WERI-Rb-1 (cell line): ENCODE results near the gene UBE2L3.
A peak's percentile ranks its signal among the peaks of the same experiment; 100 is the strongest.

Source experiments
- DNase-seq: peaks from one replicate; pipeline ENCODE4 v3.0.0-alpha.2; 2020
- H3K27ac ChIP-seq: fragments of 250-450 bp; sonication (Bioruptor Pico); 2 replicates; pipeline ENCODE4 v1.5.1; 2020; ENCODE audit warnings: mild to moderate bottlenecking, moderate library complexity
- H3K27me3 ChIP-seq: fragments of 250-450 bp; sonication (Bioruptor Pico); 2 replicates; pipeline ENCODE4 v1.5.1; 2021; ENCODE audit warnings: mild to moderate bottlenecking, low read depth, moderate library complexity; ENCODE audit not compliant: insufficient read depth, severe bottlenecking
- H3K36me3 ChIP-seq: fragments of 250-450 bp; sonication (Bioruptor Pico); 2 replicates; pipeline ENCODE4 v1.5.1; 2020; ENCODE audit warnings: mild to moderate bottlenecking, moderate library complexity
- H3K4me3 ChIP-seq: 2 replicates; pipeline ENCODE4 v1.5.1; 2011; ENCODE audit warnings: low read depth, mild to moderate bottlenecking, control low read depth, low read length
- H3K9me3 ChIP-seq: fragments of 250-450 bp; sonication (Bioruptor Pico); 2 replicates; pipeline ENCODE4 v1.5.1; 2021; ENCODE audit warnings: mild to moderate bottlenecking, moderate library complexity; ENCODE audit not compliant: severe bottlenecking
- TF ChIP-seq, protein P1 (sequence below): IDR thresholded peaks from 2 replicates; pipeline ENCODE4 v1.5.1; 2011; ENCODE audit warnings: low read depth, mild to moderate bottlenecking, control low read depth, inconsistent platforms, low read length

Gene UBE2L3

DNA sequence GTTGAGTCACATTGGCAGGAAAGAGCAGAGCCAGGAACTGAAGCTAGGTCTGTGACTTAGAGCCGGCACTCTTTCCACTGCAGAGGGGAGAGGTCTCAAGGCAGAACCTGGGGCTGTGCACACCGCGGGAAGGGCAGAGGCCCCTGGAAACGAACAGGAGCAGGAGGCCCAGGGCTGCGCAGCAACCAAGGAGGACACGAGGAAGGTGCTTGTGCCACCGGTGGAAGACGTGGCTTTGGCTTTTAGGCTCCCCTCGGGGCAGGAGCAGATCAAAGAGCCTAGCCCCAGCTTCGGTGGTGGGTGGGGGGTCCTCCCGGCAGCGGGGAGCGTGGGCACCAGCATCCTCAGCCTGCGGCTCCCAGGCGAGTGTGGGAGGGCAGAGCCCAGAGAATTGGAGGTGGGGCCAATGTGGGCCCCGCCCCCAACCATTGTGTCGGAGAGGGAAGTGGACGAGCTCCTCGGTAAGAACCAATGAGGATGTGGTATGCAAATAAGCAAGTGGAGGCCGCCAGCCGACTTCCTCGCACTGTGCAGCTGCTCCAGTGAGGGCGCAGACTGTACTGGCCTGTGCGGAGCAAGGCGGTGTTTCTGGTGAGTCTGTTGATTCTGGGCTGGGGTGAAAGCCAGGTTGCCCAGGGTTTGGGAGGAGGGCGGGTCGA is 64.9 kb downstream of the UBE2L3 start, which contains the start of gene CCDC116:
Gene CCDC116, plus strand, starts transcription at position 524 of the 659 bp plus-strand sequence. CDS start 422 bp downstream, outside the sequence.
- H3K27me3 ChIP-seq, result no peaks in the 10 kb centered on the region
- peaks cover 16% of the 10 kb centered on the region for H3K36me3 ChIP-seq
- no peak for DNase-seq
- no peaks in the 10 kb centered on the region for H3K9me3 ChIP-seq
- TF ChIP-seq, protein P1, sequence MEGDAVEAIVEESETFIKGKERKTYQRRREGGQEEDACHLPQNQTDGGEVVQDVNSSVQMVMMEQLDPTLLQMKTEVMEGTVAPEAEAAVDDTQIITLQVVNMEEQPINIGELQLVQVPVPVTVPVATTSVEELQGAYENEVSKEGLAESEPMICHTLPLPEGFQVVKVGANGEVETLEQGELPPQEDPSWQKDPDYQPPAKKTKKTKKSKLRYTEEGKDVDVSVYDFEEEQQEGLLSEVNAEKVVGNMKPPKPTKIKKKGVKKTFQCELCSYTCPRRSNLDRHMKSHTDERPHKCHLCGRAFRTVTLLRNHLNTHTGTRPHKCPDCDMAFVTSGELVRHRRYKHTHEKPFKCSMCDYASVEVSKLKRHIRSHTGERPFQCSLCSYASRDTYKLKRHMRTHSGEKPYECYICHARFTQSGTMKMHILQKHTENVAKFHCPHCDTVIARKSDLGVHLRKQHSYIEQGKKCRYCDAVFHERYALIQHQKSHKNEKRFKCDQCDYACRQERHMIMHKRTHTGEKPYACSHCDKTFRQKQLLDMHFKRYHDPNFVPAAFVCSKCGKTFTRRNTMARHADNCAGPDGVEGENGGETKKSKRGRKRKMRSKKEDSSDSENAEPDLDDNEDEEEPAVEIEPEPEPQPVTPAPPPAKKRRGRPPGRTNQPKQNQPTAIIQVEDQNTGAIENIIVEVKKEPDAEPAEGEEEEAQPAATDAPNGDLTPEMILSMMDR, result no peak
- H3K4me3 ChIP-seq, result no peak within 1 kb of the TSS
- no peak within 1 kb of the TSS for H3K27ac ChIP-seq

DNA sequence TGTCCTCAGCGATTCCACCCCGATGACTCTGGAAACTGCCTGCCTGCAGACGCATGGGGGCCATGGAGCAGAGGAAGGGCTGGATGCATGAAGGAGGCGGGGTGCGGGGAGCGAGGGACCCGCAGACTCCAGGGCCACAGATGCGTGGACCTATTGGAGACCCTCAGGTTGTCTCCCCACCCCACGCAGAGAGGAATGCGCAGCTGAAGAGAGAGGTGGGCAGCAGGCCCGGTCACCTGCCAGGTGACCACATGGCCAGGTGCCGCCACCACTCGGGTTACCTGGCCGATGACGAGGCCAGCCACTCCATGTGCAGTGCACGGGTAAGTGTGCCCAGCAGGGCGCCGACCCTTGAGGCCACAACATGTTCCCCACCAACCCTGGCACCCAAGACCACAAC is 65.4 kb downstream of the UBE2L3 start:
- Histone ChIP-seq H3K4me3 (no peak overlapping the region), H3K27ac (no peak overlapping the region), H3K9me3 (no peaks in the 10 kb centered on the region), H3K36me3 (peaks cover 10% of the 10 kb centered on the region), H3K27me3 (no peaks in the 10 kb centered on the region)
- DNase-seq, result no peak
- TF ChIP-seq, protein P1, result no peak

DNA sequence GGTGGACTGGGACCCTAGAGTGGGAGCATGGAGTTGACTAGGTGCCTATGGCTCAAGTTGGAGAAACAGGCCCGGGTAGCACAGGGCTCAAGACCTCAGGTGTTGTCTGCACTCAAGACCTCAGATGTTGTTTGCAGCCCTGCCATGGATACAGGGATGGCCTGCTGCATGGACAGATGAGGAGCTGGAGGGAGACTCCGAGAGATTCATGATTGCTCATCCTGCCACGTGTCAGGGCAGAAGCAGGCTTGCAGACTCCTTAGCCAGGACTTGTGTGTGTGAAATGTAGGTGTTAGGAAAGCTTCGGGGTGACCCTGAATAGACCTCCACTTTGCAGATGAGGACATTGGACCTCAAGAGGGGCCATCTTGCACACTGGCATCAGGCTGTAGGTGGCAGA is 66.0 kb downstream of the UBE2L3 start:
- no peak for DNase-seq
- Histone ChIP-seq H3K27ac (no peak overlapping the region), H3K9me3 (no peaks in the 10 kb centered on the region), H3K36me3 (peaks cover 5% of the 10 kb centered on the region), H3K27me3 (no peaks in the 10 kb centered on the region), H3K4me3 (no peak overlapping the region)
- TF ChIP-seq, protein P1, result no peak

DNA sequence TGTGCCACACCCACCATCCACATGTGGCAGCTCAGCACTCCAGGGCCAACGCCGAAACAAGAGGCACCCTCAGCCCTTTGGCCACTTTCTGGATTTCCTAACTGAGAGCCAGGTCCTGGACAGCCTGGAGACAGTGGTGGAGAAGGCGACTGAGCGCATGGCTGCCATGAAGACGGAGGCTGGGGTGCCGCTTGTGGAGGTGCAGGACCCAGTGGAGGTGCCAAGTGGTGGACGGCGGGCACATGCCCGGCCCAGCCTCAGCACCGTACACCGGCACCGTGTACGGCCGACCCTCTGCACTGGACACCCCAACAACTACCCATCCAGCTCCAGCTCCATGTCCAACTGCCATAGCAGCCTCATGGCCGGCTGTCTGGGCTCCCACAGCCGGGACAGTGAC is 66.6 kb downstream of the UBE2L3 start:
- Histone ChIP-seq H3K36me3 (peaks cover 4% of the 10 kb centered on the region; the same call in 1 of the 2 replicates), H3K27ac (no peak overlapping the region), H3K27me3 (no peaks in the 10 kb centered on the region), H3K9me3 (no peaks in the 10 kb centered on the region), H3K4me3 (no peak overlapping the region)
- TF ChIP-seq, protein P1, result no peak
- DNase-seq, result no peak

DNA sequence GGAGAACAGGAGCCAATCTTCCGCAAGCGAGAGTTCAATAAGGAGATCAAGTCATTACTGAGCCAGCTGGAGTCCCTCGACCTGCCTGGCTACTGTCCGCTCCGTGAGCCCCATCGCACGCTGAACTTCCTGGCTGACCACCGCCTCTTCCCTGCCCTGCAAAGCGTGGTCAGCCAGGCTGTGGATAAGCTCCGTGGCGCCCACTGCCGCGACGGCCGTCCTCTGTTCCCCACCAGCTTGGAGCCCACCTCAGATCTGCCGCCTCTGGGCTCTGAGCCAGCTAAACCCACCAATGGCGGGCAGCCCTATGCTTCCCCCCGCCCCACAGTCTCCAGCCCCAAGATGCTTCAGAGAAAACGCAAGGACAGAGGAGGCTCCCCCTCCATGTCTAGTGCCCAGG is 67.3 kb downstream of the UBE2L3 start:
- H3K36me3 ChIP-seq, result no peaks in the 10 kb centered on the region
- H3K27ac ChIP-seq, result no peak overlapping the region; the same call in 1 of the 2 replicates
- TF ChIP-seq, protein P1, result no peak
- H3K27me3 ChIP-seq, result no peaks in the 10 kb centered on the region
- no peak overlapping the region for H3K4me3 ChIP-seq
- DNase-seq, result peak; percentile 32
- no peaks in the 10 kb centered on the region for H3K9me3 ChIP-seq
